ENCODE measurements around the gene ZNF324. TPM values are rescaled to one million over a fixed set of nuclear protein-coding genes. Genes with fewer than 3 reads are reported as not detected.

ZNF324 gene
- total and polyA plus RNA-seq, 2 of the 13 experiments (the other 11 are each of a cell fraction or from before 2014, with no cell fraction given) = 1.1 to 4.7 TPM

DNA sequence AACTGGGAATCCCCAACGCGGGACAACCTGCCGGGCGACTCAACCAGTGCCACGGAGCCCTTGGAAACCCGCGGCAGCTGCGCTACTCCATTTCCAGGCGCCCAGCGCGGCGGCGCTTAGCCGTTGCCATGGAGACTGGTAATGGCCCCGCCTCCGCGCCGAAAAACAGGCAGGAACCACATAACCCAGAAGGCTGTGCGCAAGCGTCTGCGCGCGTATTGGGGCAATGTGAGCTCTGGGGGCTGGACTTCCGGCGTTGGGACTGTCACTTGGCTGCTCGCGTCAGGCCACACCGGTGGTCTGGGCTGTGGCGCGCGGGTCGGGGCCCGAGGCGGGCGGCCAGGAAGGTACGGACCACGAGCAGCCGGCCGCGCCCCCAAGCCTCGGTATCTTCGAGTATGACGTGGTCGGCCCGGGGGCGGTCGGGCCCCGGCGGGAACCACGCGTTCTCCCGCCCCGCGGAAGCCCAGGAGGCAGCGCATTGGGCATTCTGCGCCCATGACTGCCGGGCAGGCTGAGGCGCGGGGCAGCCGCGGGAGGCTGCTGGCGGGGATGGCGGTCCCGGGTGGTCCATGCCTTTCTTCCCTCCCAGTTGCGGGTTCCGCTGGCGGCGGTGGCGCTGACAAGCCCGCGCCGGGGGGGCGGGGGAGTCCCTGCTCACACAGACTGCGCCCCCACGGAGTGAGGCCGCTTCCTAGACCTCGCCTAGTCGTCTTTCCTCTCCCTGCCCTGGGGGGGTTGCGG, 15.3 kb upstream of the ZNF324 start, which contains the start of gene ZNF324B:
Gene ZNF324B, plus strand, starts transcription at position 265 of the 744 bp plus-strand sequence. CDS start 2,080 bp downstream, outside the sequence.
- CTCF ChIA-PET (ENCODE audit: low intra/inter-chr PET ratio, low total read pairs) = no interaction called here
- TF ChIP-seq YEATS4 (CRISPR knock-in tag; IDR thresholded peaks at IDR 0.05; ENCODE audit: borderline replicate concordance) (peak; percentile 59; the same call in 1 of the 2 replicates), RBFOX2 (IDR thresholded peaks at IDR 0.05; ENCODE audit: low read depth, low read length) (peak; percentile 75), SMARCE1 (IDR thresholded peaks at IDR 0.05; ENCODE audit: borderline replicate concordance) (no peak), MAFF (IDR thresholded peaks at IDR 0.05; ENCODE audit: low read depth, low read length) (no peak), EED (CRISPR knock-in tag; IDR thresholded peaks at IDR 0.05) (no peak), ZNF556 (CRISPR knock-in tag; IDR thresholded peaks at IDR 0.05; ENCODE audit: borderline replicate concordance) (no peak; the same call in 1 of the 2 replicates), ZNF678 (CRISPR knock-in tag; IDR thresholded peaks at IDR 0.05) (no peak), ATF1 (CRISPR knock-in tag; IDR thresholded peaks at IDR 0.05) (no peak), ARNTL (CRISPR knock-in tag; IDR thresholded peaks at IDR 0.05) (no peak; the same call in 1 of the 2 replicates), ZNF558 (CRISPR knock-in tag; IDR thresholded peaks at IDR 0.05; ENCODE audit: borderline replicate concordance) (no peak), RORA (CRISPR knock-in tag; IDR thresholded peaks at IDR 0.05) (no peak), ZNF432 (CRISPR knock-in tag; IDR thresholded peaks at IDR 0.05; ENCODE audit: borderline replicate concordance) (no peak), MEF2D (CRISPR knock-in tag; IDR thresholded peaks at IDR 0.05) (0 out of 2 replicates have a peak, but pooled peaks have one; percentile 27), ZNF598 (CRISPR knock-in tag; IDR thresholded peaks at IDR 0.05; ENCODE audit: borderline replicate concordance) (no peak)
- TF ChIP-seq, protein P1, sequence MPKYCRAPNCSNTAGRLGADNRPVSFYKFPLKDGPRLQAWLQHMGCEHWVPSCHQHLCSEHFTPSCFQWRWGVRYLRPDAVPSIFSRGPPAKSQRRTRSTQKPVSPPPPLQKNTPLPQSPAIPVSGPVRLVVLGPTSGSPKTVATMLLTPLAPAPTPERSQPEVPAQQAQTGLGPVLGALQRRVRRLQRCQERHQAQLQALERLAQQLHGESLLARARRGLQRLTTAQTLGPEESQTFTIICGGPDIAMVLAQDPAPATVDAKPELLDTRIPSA (CRISPR knock-in tag; IDR thresholded peaks at IDR 0.05; ENCODE audit: borderline replicate concordance) = 0 out of 2 replicates have a peak, but pooled peaks have one; percentile 61
- TF ChIP-seq, protein P2, sequence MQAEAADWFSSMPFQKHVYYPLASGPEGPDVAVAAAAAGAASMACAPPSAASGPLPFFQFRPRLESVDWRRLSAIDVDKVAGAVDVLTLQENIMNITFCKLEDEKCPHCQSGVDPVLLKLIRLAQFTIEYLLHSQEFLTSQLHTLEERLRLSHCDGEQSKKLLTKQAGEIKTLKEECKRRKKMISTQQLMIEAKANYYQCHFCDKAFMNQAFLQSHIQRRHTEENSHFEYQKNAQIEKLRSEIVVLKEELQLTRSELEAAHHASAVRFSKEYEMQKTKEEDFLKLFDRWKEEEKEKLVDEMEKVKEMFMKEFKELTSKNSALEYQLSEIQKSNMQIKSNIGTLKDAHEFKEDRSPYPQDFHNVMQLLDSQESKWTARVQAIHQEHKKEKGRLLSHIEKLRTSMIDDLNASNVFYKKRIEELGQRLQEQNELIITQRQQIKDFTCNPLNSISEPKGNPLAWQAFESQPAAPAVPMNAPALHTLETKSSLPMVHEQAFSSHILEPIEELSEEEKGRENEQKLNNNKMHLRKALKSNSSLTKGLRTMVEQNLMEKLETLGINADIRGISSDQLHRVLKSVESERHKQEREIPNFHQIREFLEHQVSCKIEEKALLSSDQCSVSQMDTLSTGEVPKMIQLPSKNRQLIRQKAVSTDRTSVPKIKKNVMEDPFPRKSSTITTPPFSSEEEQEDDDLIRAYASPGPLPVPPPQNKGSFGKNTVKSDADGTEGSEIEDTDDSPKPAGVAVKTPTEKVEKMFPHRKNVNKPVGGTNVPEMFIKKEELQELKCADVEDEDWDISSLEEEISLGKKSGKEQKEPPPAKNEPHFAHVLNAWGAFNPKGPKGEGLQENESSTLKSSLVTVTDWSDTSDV (CRISPR knock-in tag; IDR thresholded peaks at IDR 0.05) = no peak
- TF ChIP-seq, protein P3, sequence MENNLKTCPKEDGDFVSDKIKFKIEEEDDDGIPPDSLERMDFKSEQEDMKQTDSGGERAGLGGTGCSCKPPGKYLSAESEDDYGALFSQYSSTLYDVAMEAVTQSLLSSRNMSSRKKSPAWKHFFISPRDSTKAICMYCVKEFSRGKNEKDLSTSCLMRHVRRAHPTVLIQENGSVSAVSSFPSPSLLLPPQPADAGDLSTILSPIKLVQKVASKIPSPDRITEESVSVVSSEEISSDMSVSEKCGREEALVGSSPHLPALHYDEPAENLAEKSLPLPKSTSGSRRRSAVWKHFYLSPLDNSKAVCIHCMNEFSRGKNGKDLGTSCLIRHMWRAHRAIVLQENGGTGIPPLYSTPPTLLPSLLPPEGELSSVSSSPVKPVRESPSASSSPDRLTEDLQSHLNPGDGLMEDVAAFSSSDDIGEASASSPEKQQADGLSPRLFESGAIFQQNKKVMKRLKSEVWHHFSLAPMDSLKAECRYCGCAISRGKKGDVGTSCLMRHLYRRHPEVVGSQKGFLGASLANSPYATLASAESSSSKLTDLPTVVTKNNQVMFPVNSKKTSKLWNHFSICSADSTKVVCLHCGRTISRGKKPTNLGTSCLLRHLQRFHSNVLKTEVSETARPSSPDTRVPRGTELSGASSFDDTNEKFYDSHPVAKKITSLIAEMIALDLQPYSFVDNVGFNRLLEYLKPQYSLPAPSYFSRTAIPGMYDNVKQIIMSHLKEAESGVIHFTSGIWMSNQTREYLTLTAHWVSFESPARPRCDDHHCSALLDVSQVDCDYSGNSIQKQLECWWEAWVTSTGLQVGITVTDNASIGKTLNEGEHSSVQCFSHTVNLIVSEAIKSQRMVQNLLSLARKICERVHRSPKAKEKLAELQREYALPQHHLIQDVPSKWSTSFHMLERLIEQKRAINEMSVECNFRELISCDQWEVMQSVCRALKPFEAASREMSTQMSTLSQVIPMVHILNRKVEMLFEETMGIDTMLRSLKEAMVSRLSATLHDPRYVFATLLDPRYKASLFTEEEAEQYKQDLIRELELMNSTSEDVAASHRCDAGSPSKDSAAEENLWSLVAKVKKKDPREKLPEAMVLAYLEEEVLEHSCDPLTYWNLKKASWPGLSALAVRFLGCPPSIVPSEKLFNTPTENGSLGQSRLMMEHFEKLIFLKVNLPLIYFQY (CRISPR knock-in tag; IDR thresholded peaks at IDR 0.05; ENCODE audit: borderline replicate concordance) = peak; percentile 48; the same call in 1 of the 2 replicates

More for the DNA sequence above, 15.3 kb upstream of the ZNF324 start, which contains the start of gene ZNF324B:
- Histone ChIP-seq H2AFZ (ENCODE audit: low read length) (no peak within 1 kb of the TSS), H3K4me3 (replicated peaks in 1 of 3; ENCODE audit: insufficient read depth in 1 of 3, low read depth in 2 of 3, low read length in 3 of 3) (peak within 1 kb of the TSS; percentile 68 to 92 (median 83)), H3K27ac (ENCODE audit: extremely low read length, insufficient read depth, low read length) (no peak within 1 kb of the TSS), H3K36me3 (replicated peaks in 1 of 2; ENCODE audit: control insufficient read depth in 1 of 2, insufficient read depth in 2 of 2, low read length in 2 of 2) (no peaks in the 10 kb centered on the region), H3K9ac (ENCODE audit: insufficient read depth, low read depth, low read length) (peak within 1 kb of the TSS; percentile 65), H3K27me3 (ENCODE audit: control insufficient read depth in 1 of 2, insufficient read depth in 2 of 2, low read length in 2 of 2) (no peaks in the 10 kb centered on the region), H3K79me2 (ENCODE audit: insufficient read depth, low read length) (no peaks in the 10 kb centered on the region), H4K20me1 (ENCODE audit: insufficient read depth, low read length) (no peaks in the 10 kb centered on the region), H3K4me2 (ENCODE audit: low read depth, low read length) (peak within 1 kb of the TSS; percentile 88), H3K4me1 (ENCODE audit: insufficient read depth, low read length) (peaks cover 7% of the 10 kb centered on the region), H3K9me3 (ENCODE audit: low read length) (peaks cover 21% of the 10 kb centered on the region)
- POLR2A ChIA-PET = interaction anchor here (1.2 to 1.8 kb wide), 3 partner anchors 43 to 124 kb away, joined by 4 to 6 read pairs (median 5); partner anchors contain the start of genes ZNF497 and ZNF584
- DNase-seq (ENCODE audit: low spot score) (peak; percentile 94), ATAC-seq (peak; percentile 98), FAIRE-seq (peak; percentile 68)
- no TSS peak for BruUV-seq (replicated peaks)
- in situ Hi-C loops (cut with HindIII; ENCODE audit: extremely low pct_ligation_motif_present, low pct_unique_long_range_greater_than_20kb) (no loop called here), intact Hi-C loops (cut with micrococcal nuclease; ENCODE audit: unreplicated experiment) (loop anchor here (2.0 to 5.0 kb wide), 2 partner anchors 15 to 44 kb away; partner anchors contain the start of genes ZNF324 and ZNF584)
- WGBS (ENCODE audit: low lambda C conversion rate) = 1% methylated on average over 17 of the region's 79 CpGs
